Measurements from ENCODE around the gene RCHY1. TPM values are rescaled to one million over a fixed set of nuclear protein-coding genes. Genes with fewer than 3 reads are reported as not detected.
"Not testable (repeated sequence)": the region's sequence is repeated elsewhere in the genome, so short reads cannot be mapped to it uniquely, and the experiment has no call there.

RCHY1 gene
- total RNA-seq, 1 donor from 2014 or later = 28.5 TPM

GRCh38 chr4:75542824-75543223, 28.6 kb upstream of the RCHY1 start:
- Mint-ChIP-seq H3K9me3 (no peaks in the 10 kb centered on the region), H3K27me3 (no peaks in the 10 kb centered on the region), H3K27ac (no peak overlapping the region), H3K36me3 (ENCODE audit: low read depth) (peaks cover 29% of the 10 kb centered on the region), H3K4me1 (no peaks in the 10 kb centered on the region), H3K4me3 (no peak overlapping the region)
- intact Hi-C loops (cut with micrococcal nuclease) = no loop called here
- ChIA-PET CTCF (no interaction called here), POLR2A (no interaction called here)
- no peak for TF ChIP-seq CTCF (IDR thresholded peaks at IDR 0.05)
- ATAC-seq (ENCODE audit: low read depth) (no peak), DNase-seq (no peak)

GRCh38 chr4:75537308-75537707, 23.1 kb upstream of the RCHY1 start:
- DNase-seq; POLR2A ChIA-PET; H3K27ac Mint-ChIP-seq; intact Hi-C loops (cut with micrococcal nuclease); CTCF ChIA-PET; H3K4me1 Mint-ChIP-seq; H3K4me3 Mint-ChIP-seq; ATAC-seq (ENCODE audit: low read depth); H3K9me3 Mint-ChIP-seq; H3K27me3 Mint-ChIP-seq: not testable (repeated sequence)
- peaks cover 32% of the 10 kb centered on the region for H3K36me3 Mint-ChIP-seq (ENCODE audit: low read depth)

GRCh38 chr4:75533926-75534325, 19.7 kb upstream of the RCHY1 start:
- peaks cover 50% of the 10 kb centered on the region for H3K36me3 Mint-ChIP-seq (ENCODE audit: low read depth)
- intact Hi-C loops (cut with micrococcal nuclease); DNase-seq; H3K4me3 Mint-ChIP-seq; POLR2A ChIA-PET; ATAC-seq (ENCODE audit: low read depth); H3K27me3 Mint-ChIP-seq; H3K27ac Mint-ChIP-seq; CTCF ChIA-PET; H3K4me1 Mint-ChIP-seq: not testable (repeated sequence)
- H3K9me3 Mint-ChIP-seq = peaks cover 11% of the 10 kb centered on the region

- H3K4me3 Mint-ChIP-seq; H3K27me3 Mint-ChIP-seq; POLR2A ChIA-PET; ATAC-seq (ENCODE audit: low read depth); intact Hi-C loops (cut with micrococcal nuclease); CTCF ChIA-PET; H3K4me1 Mint-ChIP-seq; DNase-seq; H3K27ac Mint-ChIP-seq: not testable (repeated sequence)
- Mint-ChIP-seq H3K9me3 (peaks cover 11% of the 10 kb centered on the region), H3K36me3 (ENCODE audit: low read depth) (peaks cover 48% of the 10 kb centered on the region)
Observed at GRCh38 chr4:75533339-75533887, 19.2 kb upstream of the RCHY1 start.

- H3K27me3 Mint-ChIP-seq; ATAC-seq (ENCODE audit: low read depth); DNase-seq; intact Hi-C loops (cut with micrococcal nuclease); H3K4me3 Mint-ChIP-seq; CTCF ChIA-PET; H3K4me1 Mint-ChIP-seq; H3K27ac Mint-ChIP-seq: not testable (repeated sequence)
- H3K36me3 Mint-ChIP-seq (ENCODE audit: low read depth) = peaks cover 64% of the 10 kb centered on the region
- POLR2A ChIA-PET = interaction anchor here (0.6 kb wide), 1 partner anchor 138 kb away, joined by 3 read pairs; no protein-coding TSS in a partner anchor
- peaks cover 11% of the 10 kb centered on the region for H3K9me3 Mint-ChIP-seq
Observed at GRCh38 chr4:75531536-75532143, 17.4 kb upstream of the RCHY1 start.

- intact Hi-C loops (cut with micrococcal nuclease) = no loop called here
- peaks cover 3% of the 10 kb centered on the region for H3K4me1 Mint-ChIP-seq
- peaks cover 69% of the 10 kb centered on the region for H3K36me3 Mint-ChIP-seq (ENCODE audit: low read depth)
- POLR2A ChIA-PET = interaction anchor here (0.6 kb wide), 1 partner anchor 139 kb away, joined by 3 read pairs; no protein-coding TSS in a partner anchor
- H3K4me3 Mint-ChIP-seq = no peak overlapping the region
- ATAC-seq (ENCODE audit: low read depth) = no peak
- no peak for DNase-seq
- CTCF ChIA-PET = no interaction called here
- no peaks in the 10 kb centered on the region for H3K27me3 Mint-ChIP-seq
- H3K27ac Mint-ChIP-seq = no peak overlapping the region
- peaks cover 11% of the 10 kb centered on the region for H3K9me3 Mint-ChIP-seq
- no peak for TF ChIP-seq CTCF (IDR thresholded peaks at IDR 0.05)
Observed at GRCh38 chr4:75530556-75531322, 16.5 kb upstream of the RCHY1 start.

GRCh38 chr4:75527482-75527881, 13.3 kb upstream of the RCHY1 start:
- Mint-ChIP-seq H3K9me3 (peaks cover 4% of the 10 kb centered on the region), H3K4me3 (no peak overlapping the region), H3K36me3 (ENCODE audit: low read depth) (peaks cover 81% of the 10 kb centered on the region), H3K27me3 (no peaks in the 10 kb centered on the region), H3K4me1 (peaks cover 9% of the 10 kb centered on the region), H3K27ac (no peak overlapping the region)
- CTCF ChIA-PET = no interaction called here
- no peak for DNase-seq
- intact Hi-C loops (cut with micrococcal nuclease) = no loop called here
- ATAC-seq (ENCODE audit: low read depth) = no peak
- POLR2A ChIA-PET = no interaction called here
- no peak for TF ChIP-seq CTCF (IDR thresholded peaks at IDR 0.05)
